ENCODE results near the gene CIPC. TPM values are rescaled to one million over a fixed set of nuclear protein-coding genes. Genes with fewer than 3 reads are reported as not detected.

The CIPC gene
- total and polyA plus RNA-seq, 9 of the 15 experiments (the other 6 are each of a cell fraction or from before 2014, with no cell fraction given): 5.0 to 16.9 (median 10.7) TPM

- ATAC-seq (no peak), DNase-seq (ENCODE audit: extremely low read depth in 1 of 4, low spot score in 3 of 4) (peak in 2 of 4 experiments; percentile 18 to 53), FAIRE-seq (peak; percentile 74)
- Histone ChIP-seq H3K36me3 (ENCODE audit: control insufficient read depth, insufficient read depth, low read length) (peaks cover 5% of the 10 kb centered on the region; the same call in 1 of the 3 replicates), H3K9ac (ENCODE audit: insufficient read depth in 1 of 2, low read depth in 2 of 2, low read length in 2 of 2) (peak overlapping the region in 1 of 2 experiments; percentile 90; a peak in 2 of 4 replicates), H3K4me3 (no peak overlapping the region; the same call in 1 of the 2 replicates), H3K4me2 (ENCODE audit: insufficient read depth, low read length) (peak overlapping the region; percentile 95; the same call in 1 of the 2 replicates), H3K4me1 (replicated peaks in 1 of 2; ENCODE audit: control insufficient read depth in 2 of 2, insufficient read depth in 2 of 2, low read length in 2 of 2) (peaks cover 9 to 13% of the 10 kb centered on the region in 2 experiments; a peak in 4 of 5 replicates), H4K20me1 (replicated peaks; ENCODE audit: control insufficient read depth, insufficient read depth, low read length) (no peaks in the 10 kb centered on the region), H3K9me1 (ENCODE audit: control insufficient read depth, insufficient read depth, low read length) (no peaks in the 10 kb centered on the region), H2AFZ (ENCODE audit: low read depth, low read length) (no peak overlapping the region), H3K27me3 (ENCODE audit: control insufficient read depth in 2 of 2, insufficient read depth in 2 of 2, low read length in 2 of 2) (no peaks in the 10 kb centered on the region), H3K27ac (ENCODE audit: extremely low read depth, low read depth, low read length) (no peak overlapping the region), H3K79me2 (ENCODE audit: control insufficient read depth, insufficient read depth, low read length) (peaks cover 40% of the 10 kb centered on the region), H3K9me3 (replicated peaks; ENCODE audit: control insufficient read depth, insufficient read depth, low read depth, low read length) (no peaks in the 10 kb centered on the region)
- CTCF ChIA-PET (ENCODE audit: low intra/inter-chr PET ratio): interaction anchor here (0.5 to 1.0 kb wide), 2 partner anchors 227 to 662 kb away, joined by 3 to 4 read pairs; no protein-coding TSS in a partner anchor
- intact Hi-C loops (cut with micrococcal nuclease) (no loop called here), in situ Hi-C loops (cut with MboI) (no loop called here)
- POLR2A ChIA-PET: interaction anchor here (1.0 to 3.1 kb wide), 3 partner anchors 14 to 227 kb away, joined by 3 to 11 read pairs (median 6); no protein-coding TSS in a partner anchor
- WGBS (ENCODE audit: insufficient coverage, low coverage, missing lambda C conversion rate): 8% methylated on average over 7 of the region's 7 CpGs
- no TSS peak for BruUV-seq (replicated peaks)
- peak; percentile 64; the same call in 1 of the 2 replicates for TF ChIP-seq MXI1 (IDR thresholded peaks at IDR 0.05; ENCODE audit: low read depth, low read length)
- 0 out of 2 replicates have a peak, but pooled peaks have one; percentile 36 for TF ChIP-seq RNF2 (IDR thresholded peaks at IDR 0.05)
- 0 out of 2 replicates have a peak, but pooled peaks have one; percentile 15 for TF ChIP-seq EP300 (IDR thresholded peaks at IDR 0.05; ENCODE audit: low read length)
- no peak for TF ChIP-seq CREB3L1 (IDR thresholded peaks at IDR 0.05; ENCODE audit: borderline replicate concordance, low read depth)
- TF ChIP-seq SMARCB1 (IDR thresholded peaks at IDR 0.05; ENCODE audit: insufficient read length, low read depth): no peak
- TF ChIP-seq RAD51 (IDR thresholded peaks at IDR 0.05; ENCODE audit: borderline replicate concordance, low read depth): peak; percentile 44; the same call in 1 of the 2 replicates
- no peak for TF ChIP-seq HMGN3 (IDR thresholded peaks at IDR 0.05; ENCODE audit: borderline replicate concordance, extremely low read depth, insufficient read length, low read depth, low read length)
- TF ChIP-seq YY1 (IDR thresholded peaks at IDR 0.05; ENCODE audit: borderline replicate concordance in 1 of 3, control insufficient read depth in 1 of 3, extremely low read depth in 1 of 3, insufficient read depth in 3 of 3, insufficient read length in 1 of 3, insufficient replicate concordance in 2 of 3, low read depth in 1 of 3, low read length in 2 of 3): no peak
- TF ChIP-seq NEUROD1 (IDR thresholded peaks at IDR 0.05; ENCODE audit: borderline replicate concordance, low read depth, low read length, partially characterized antibody): no peak
These were observed 1.5 kb downstream of the CIPC start for GRCh38 chr14:77099425-77100167.
